Esophagus muscularis mucosa (tissue), 4 donors: ENCODE measurements around the gene TP63. TPM values are rescaled to one million over a fixed set of nuclear protein-coding genes. Genes with fewer than 3 reads are reported as not detected.

Experiments
- DNase-seq: peaks from one replicate; pipeline ENCODE4 v3.0.0-alpha.2; 2017; ENCODE audit errors: extremely low spot score
- H3K27ac ChIP-seq, 4 donors: fragments of 200-600 bp; sonication (generic); replicated peaks in 1 of 4; 1 replicate in 3 of 4; 2 replicates in 1 of 4; pipeline ENCODE4 v1.5.1; 2016 to 2019; ENCODE audit warnings: mild to moderate bottlenecking in 1 of 4
- H3K27me3 ChIP-seq, 4 donors: fragments of 200-600 bp; sonication (generic); one replicate each; pipeline versions ENCODE4 v1.5.1 to v1.6.0; 2016 to 2019
- H3K36me3 ChIP-seq, 4 donors: fragments of 200-600 bp; sonication (generic); one replicate each; pipeline ENCODE4 v1.5.1; 2016 to 2019
- H3K4me1 ChIP-seq, 4 donors: fragments of 200-600 bp; sonication (generic); one replicate each; pipeline ENCODE4 v1.5.1; 2016 to 2019
- H3K4me3 ChIP-seq, 4 donors: fragments of 200-600 bp; sonication (generic); 1 replicate in 2 of 4; 2 replicates in 2 of 4; pipeline ENCODE4 v1.5.1; 2016 to 2019; ENCODE audit warnings: mild to moderate bottlenecking in 4 of 4, moderate library complexity in 1 of 4
- H3K9me3 ChIP-seq, 4 donors: fragments of 200-600 bp; sonication (generic); 1 replicate in 3 of 4; 2 replicates in 1 of 4; pipeline ENCODE4 v1.5.1; 2016 to 2019
- EP300 ChIP-seq: sonication (generic); formaldehyde crosslinking; IDR thresholded peaks from one replicate; pipeline ENCODE4 v1.6.1; 2017; ENCODE audit warnings: antibody characterized with exemption
- POLR2A ChIP-seq: fragments of 450-650 bp; IDR thresholded peaks from one replicate; pipeline ENCODE4 v1.6.1; 2017; ENCODE audit warnings: antibody characterized with exemption, moderate library complexity, mild to moderate bottlenecking, low read depth
- POLR2AphosphoS5 ChIP-seq, 2 donors: sonication (generic); formaldehyde crosslinking; IDR thresholded peaks; one replicate each; pipeline ENCODE4 v1.6.1; 2017; ENCODE audit warnings: antibody characterized with exemption in 2 of 2
- WGBS: methylation state at CpG from one replicate; pipeline ENCODE4 v1.1.5; 2018; 5-methylcytosine and 5-hydroxymethylcytosine counted together
- intact Hi-C: fragments of 100-400 bp; cut with DNase I; formaldehyde crosslinking; loops from one replicate; pipeline ENCODE4 v1.15.1; 2023
- total RNA-seq, 4 donors: library from RNA; depleted of rRNA; stranded (reverse); fragments of >200 nt; gene quantifications; one replicate each; pipeline versions ENCODE4 v1.1.0 to v1.2.1, GENCODE V29; 2016
- TF ChIP-seq, protein P1 (sequence below), 3 experiments: fragments of 200-600 bp in 2 of 3; fragments of 450-650 bp in 1 of 3; sonication (generic) in 2 of 3; IDR thresholded peaks; one replicate each; pipeline ENCODE4 v1.5.1; 2017 to 2019; ENCODE audit warnings: antibody characterized with exemption in 3 of 3, mild to moderate bottlenecking in 2 of 3, moderate library complexity in 1 of 3

Gene TP63
- total RNA-seq, 4 donors from 2014 or later, result under 0.01 to 0.34 (median 0.21) TPM

DNA sequence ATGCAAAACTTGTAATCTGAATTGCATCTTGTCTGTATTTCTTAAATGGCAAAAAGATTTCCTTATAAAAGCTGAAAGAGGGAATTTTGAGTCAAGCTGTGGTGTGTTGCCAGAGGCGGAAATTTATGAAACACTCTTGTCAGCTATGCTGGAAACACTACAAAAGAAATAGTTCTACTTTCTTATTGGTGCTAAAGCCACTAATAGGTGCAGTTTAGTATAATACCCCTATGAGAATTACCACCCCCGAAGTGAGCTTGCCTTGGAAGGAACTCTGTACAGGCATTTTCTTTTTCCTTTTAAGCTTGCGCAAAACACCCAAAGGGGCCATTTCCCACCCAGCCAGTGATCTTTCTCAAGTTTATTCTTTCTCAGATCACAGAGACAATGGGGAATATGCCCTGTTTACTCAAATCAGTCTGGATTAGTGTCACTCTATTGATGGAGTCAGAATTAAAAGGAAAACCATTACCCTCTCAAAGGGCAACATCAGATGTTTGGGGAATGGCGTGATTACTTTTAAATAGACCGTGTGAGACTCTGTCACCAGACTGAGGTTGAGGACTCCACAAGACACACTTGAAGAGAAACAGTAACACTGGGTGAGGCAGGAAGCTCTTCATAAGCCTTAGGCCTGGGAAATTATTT is 166.0 kb downstream of the TP63 start:
- intact Hi-C loops, result no loop called here

DNA sequence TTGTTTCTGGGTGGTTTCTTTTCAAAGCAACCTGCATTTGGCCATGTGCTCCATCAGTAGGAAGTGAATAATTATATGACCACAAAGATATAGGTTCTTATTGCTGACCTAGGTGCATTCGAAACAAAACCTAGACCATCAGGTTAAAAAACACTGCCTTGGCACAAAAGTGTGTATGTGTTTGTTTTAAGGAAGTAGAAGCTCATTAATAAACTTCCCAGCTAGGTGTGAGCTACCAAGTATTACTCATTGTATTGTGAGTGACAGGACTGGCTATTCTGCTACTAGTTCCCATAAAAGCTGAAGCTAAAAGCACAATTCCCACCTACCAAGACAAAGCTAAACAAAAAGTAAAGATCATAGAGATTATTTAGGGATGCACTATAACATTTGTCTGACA is 168.2 kb downstream of the TP63 start:
- H3K9me3 ChIP-seq, result no peaks in the 10 kb centered on the region
- H3K27me3 ChIP-seq, result no peaks in the 10 kb centered on the region
- H3K36me3 ChIP-seq, result no peaks in the 10 kb centered on the region
- H3K4me3 ChIP-seq, result no peak overlapping the region
- no peak for DNase-seq
- intact Hi-C loops, result no loop called here
- WGBS, result 83% methylated on average over 1 of the region's 1 CpG
- H3K27ac ChIP-seq, result no peak overlapping the region
- no peaks in the 10 kb centered on the region for H3K4me1 ChIP-seq
- TF ChIP-seq POLR2AphosphoS5 (IDR thresholded peaks at IDR 0.05) (no peak), POLR2A (no peak), EP300 (no peak)
- TF ChIP-seq, protein P1, sequence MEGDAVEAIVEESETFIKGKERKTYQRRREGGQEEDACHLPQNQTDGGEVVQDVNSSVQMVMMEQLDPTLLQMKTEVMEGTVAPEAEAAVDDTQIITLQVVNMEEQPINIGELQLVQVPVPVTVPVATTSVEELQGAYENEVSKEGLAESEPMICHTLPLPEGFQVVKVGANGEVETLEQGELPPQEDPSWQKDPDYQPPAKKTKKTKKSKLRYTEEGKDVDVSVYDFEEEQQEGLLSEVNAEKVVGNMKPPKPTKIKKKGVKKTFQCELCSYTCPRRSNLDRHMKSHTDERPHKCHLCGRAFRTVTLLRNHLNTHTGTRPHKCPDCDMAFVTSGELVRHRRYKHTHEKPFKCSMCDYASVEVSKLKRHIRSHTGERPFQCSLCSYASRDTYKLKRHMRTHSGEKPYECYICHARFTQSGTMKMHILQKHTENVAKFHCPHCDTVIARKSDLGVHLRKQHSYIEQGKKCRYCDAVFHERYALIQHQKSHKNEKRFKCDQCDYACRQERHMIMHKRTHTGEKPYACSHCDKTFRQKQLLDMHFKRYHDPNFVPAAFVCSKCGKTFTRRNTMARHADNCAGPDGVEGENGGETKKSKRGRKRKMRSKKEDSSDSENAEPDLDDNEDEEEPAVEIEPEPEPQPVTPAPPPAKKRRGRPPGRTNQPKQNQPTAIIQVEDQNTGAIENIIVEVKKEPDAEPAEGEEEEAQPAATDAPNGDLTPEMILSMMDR (IDR thresholded peaks at IDR 0.05), result no peak

More for the DNA sequence above, 166.0 kb downstream of the TP63 start:
- WGBS, result 86% methylated on average over 5 of the region's 5 CpGs
- Histone ChIP-seq H3K27me3 (no peaks in the 10 kb centered on the region), H3K36me3 (no peaks in the 10 kb centered on the region), H3K4me1 (no peaks in the 10 kb centered on the region), H3K4me3 (no peak overlapping the region), H3K27ac (no peak overlapping the region), H3K9me3 (no peaks in the 10 kb centered on the region)
- no peak for DNase-seq
- TF ChIP-seq POLR2A, result no peak
- no peak for TF ChIP-seq POLR2AphosphoS5 (IDR thresholded peaks at IDR 0.05)
- no peak for TF ChIP-seq EP300
- TF ChIP-seq, protein P1 (IDR thresholded peaks at IDR 0.05), result no peak

DNA sequence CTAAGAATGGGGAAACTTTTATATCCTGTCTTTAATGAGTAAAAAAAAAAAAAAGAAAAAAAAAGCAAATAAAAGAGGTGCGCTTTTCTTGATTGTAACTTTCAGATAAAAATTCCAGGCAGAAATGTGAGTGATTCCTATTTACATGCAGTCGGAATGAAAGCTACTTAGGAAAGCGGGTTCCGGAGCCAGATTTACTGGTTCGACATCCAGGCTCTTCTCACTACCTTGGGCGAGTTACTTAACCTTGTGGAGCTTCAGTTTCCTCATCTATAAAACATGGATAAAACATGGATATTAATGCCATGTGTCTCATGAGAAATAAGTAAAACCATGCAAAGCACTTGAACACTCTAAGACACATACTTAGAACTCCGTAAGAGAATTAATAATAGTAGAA is 169.2 kb downstream of the TP63 start:
- Histone ChIP-seq H3K9me3 (no peaks in the 10 kb centered on the region), H3K4me3 (no peak overlapping the region), H3K36me3 (no peaks in the 10 kb centered on the region), H3K27ac (no peak overlapping the region), H3K4me1 (no peaks in the 10 kb centered on the region), H3K27me3 (no peaks in the 10 kb centered on the region)
- TF ChIP-seq POLR2AphosphoS5 (IDR thresholded peaks at IDR 0.05), result no peak
- no peak for TF ChIP-seq POLR2A
- TF ChIP-seq, protein P1 (IDR thresholded peaks at IDR 0.05), result no peak
- TF ChIP-seq EP300, result no peak
- no peak for DNase-seq
- WGBS, result 95% methylated on average over 7 of the region's 7 CpGs
- intact Hi-C loops, result no loop called here

DNA sequence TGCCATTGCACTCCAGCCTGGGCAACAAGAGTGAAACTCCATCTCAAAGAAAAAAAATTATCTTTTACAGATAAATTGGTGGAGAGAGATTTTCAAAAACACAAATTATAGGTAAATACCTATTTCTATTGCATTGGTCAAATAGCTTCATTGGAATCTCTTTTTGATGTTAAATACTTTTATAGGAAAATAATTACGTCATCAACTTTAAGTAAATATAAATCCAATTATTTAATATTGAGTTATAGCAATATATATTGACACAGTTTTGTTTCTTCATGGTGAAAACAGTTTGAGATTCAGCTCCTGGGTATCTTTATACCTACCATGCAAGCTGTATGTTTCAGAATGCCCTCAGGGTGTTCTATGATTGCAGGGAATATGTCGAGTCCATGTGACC is 172.1 kb downstream of the TP63 start:
- H3K9me3 ChIP-seq, result no peaks in the 10 kb centered on the region
- intact Hi-C loops, result no loop called here
- no peak overlapping the region for H3K27ac ChIP-seq
- H3K4me1 ChIP-seq, result peaks cover 0 to 16% (median 7%) of the 10 kb centered on the region in 4 donors
- H3K36me3 ChIP-seq, result no peaks in the 10 kb centered on the region
- TF ChIP-seq EP300, result no peak
- TF ChIP-seq POLR2A, result no peak
- no peak for TF ChIP-seq POLR2AphosphoS5 (IDR thresholded peaks at IDR 0.05)
- TF ChIP-seq, protein P1 (IDR thresholded peaks at IDR 0.05), result no peak
- H3K27me3 ChIP-seq, result no peaks in the 10 kb centered on the region
- WGBS, result 96% methylated on average over 2 of the region's 2 CpGs
- no peak for DNase-seq
- H3K4me3 ChIP-seq, result no peak overlapping the region
